Measurements from ENCODE around the gene GPRIN1. TPM values are rescaled to one million over a fixed set of nuclear protein-coding genes. Genes with fewer than 3 reads are reported as not detected.
A peak's percentile ranks its signal among the peaks of the same experiment; 100 is the strongest.

Gene GPRIN1
- total RNA-seq, 2 experiments from 2014 or later = 2.5 to 2.6 TPM

DNA sequence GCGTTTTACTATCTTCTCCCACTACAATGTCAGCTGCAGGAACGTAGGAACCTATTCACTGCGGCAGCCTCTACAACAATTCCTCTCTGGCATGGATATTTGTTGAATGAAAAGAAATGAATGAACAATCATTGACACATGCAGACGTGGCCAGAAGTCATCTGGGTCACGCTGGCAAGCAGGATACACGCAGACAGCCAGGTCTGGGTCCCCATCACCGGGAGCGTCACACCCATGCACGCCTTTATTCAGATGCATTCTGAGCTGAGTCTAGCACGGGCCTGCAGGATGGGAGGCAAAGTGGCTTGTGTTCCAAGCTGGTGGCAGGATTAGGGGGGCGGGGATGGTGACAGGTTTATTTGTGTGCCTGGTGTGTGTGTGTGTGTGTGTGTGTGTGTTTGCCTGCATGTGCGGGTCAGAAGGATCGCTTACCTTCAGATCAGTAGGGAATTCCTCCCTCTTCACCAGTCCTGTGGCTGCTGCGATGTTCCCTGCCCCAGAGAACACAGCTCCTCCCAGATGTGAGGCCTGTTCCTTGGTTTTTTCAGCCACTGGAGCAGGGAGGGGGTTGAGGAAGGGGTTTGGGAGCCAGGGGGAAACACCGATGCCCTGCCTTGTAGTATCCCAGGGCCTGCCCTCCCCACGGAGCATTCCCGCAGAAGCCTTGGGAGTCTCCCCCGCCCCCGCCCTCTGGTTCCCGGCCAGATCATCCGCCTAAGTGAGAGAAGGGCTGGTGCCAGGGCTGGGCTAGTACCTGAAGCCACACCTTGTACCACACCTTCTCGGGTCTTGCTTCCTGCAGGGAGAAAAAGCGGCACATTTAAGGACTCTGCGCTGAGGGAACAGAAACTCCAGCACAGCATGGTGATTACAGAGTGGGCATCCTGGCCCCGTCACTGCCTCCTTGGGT lies 16.3 kb upstream of the GPRIN1 start:
- H3K36me3 Mint-ChIP-seq (ENCODE audit: low read depth) = no peaks in the 10 kb centered on the region
- peaks cover 8% of the 10 kb centered on the region for H3K4me1 Mint-ChIP-seq
- peaks cover 64% of the 10 kb centered on the region for H3K27me3 Mint-ChIP-seq
- DNase-seq = no peak
- H3K9me3 Mint-ChIP-seq = no peaks in the 10 kb centered on the region
- no peak overlapping the region for H3K4me3 Mint-ChIP-seq
- CTCF ChIA-PET = interaction anchor here (0.8 kb wide), 1 partner anchor 10 kb away, joined by 3 read pairs; no protein-coding TSS in a partner anchor
- POLR2A ChIA-PET = no interaction called here
- H3K27ac Mint-ChIP-seq = no peak overlapping the region

DNA sequence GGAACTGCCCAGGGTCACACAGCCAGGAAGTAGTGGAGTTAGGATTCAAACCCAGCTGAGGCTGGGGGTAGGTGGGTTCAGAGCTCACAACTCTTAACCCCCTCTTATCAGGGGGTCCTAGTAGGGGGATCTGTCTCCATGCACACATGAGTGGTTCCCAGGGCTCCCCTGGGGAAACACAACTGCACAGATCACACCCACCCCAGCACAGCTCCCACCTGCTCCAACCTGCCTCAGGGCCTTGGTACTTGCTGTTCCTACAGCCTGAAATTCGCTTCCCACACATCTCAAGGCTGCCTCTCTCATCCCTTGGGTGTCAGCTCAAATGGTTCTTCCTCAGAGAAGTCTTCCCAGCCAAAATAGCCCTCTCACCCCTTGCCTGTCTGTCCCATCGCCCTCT lies 15.6 kb upstream of the GPRIN1 start:
- POLR2A ChIA-PET = no interaction called here
- Mint-ChIP-seq H3K36me3 (ENCODE audit: low read depth) (no peaks in the 10 kb centered on the region), H3K27me3 (peaks cover 62% of the 10 kb centered on the region)

DNA sequence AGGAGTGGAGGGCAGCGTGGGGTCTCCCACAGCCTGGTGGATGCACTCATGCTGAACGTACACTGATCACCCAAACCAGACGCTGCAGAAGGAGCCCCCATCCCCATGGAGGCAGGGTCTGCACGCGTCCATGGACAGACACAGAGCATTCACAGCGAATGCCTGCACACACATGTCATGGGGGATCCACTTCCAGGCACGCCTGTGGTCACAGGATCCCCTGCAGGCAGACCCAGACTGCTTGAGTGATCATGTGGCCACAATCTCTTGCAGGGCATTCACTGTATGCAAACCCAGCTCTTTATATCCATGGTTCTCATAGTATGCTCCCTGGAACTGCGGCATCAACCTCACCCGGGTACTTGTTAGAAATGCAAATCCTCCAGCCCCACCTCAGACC lies 15.0 kb upstream of the GPRIN1 start:
- CTCF ChIA-PET = no interaction called here
- POLR2A ChIA-PET = no interaction called here

More for the DNA sequence above, 15.6 kb upstream of the GPRIN1 start:
- CTCF ChIA-PET = no interaction called here
- Mint-ChIP-seq H3K4me1 (peaks cover 4% of the 10 kb centered on the region), H3K9me3 (no peaks in the 10 kb centered on the region), H3K4me3 (no peak overlapping the region), H3K27ac (no peak overlapping the region)
- no peak for DNase-seq

DNA sequence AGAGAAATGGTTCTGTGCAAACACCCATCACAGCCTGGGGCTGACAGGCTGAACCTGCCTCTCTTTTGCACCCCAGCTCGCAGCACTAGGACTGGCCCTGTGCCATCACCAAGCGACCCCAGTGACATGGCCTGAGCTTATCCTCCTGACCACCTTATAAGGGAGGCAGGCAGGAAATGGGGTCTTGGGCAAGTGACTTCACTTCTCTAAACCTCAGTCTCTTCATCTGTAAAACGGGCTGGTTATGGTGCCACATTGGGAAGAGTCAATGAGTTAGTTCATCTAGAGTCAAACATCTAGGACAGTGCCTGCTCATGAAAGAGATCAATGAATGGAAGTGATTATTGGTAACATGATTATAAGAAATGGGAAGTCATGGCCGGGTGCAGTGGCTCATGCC lies 14.2 kb upstream of the GPRIN1 start:
- ChIA-PET CTCF (interaction anchor here (1.0 kb wide), 1 partner anchor 12 kb away, joined by 3 read pairs; no protein-coding TSS in a partner anchor), POLR2A (no interaction called here)
- H3K27me3 Mint-ChIP-seq = peaks cover 66% of the 10 kb centered on the region
- H3K4me3 Mint-ChIP-seq = no peak overlapping the region
- no peaks in the 10 kb centered on the region for H3K36me3 Mint-ChIP-seq (ENCODE audit: low read depth)
- H3K4me1 Mint-ChIP-seq = peaks cover 9% of the 10 kb centered on the region
- H3K9me3 Mint-ChIP-seq = no peaks in the 10 kb centered on the region
- no peak for DNase-seq
- H3K27ac Mint-ChIP-seq = no peak overlapping the region

More for the DNA sequence above, 15.0 kb upstream of the GPRIN1 start:
- no peak for DNase-seq
- Mint-ChIP-seq H3K9me3 (no peaks in the 10 kb centered on the region), H3K27ac (no peak overlapping the region), H3K27me3 (peaks cover 67% of the 10 kb centered on the region), H3K4me1 (peaks cover 9% of the 10 kb centered on the region), H3K36me3 (ENCODE audit: low read depth) (no peaks in the 10 kb centered on the region), H3K4me3 (no peak overlapping the region)

DNA sequence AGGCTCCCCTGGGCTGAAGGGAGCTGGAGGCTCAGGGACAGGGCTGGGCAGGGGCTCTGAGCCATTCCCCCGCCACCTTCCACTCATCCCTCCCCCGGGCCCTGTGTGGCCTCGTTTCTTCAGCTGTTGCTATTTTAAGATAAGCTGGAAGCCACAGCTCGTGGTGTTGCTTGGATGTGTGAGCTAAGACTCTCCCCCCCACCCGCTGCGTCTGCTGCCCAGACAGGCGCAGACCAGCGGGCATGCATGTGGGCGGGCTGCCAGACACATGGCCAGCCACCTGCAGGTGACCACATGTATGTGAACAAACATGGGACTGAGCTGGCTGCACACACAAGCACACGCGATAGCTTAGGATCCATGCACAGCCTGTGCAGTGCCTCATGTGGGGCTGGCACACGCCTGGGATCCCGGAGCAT lies 11.7 kb upstream of the GPRIN1 start:
- H3K9me3 Mint-ChIP-seq = no peaks in the 10 kb centered on the region
- ChIA-PET POLR2A (interaction anchor here (0.5 kb wide), 1 partner anchor 34 kb away, joined by 3 read pairs; no protein-coding TSS in a partner anchor), CTCF (interaction anchor here (0.9 to 1.6 kb wide), 4 partner anchors 9 to 25 kb away, joined by 3 to 5 read pairs (median 4); partner anchors contain the start of genes EIF4E1B and SNCB)
- H3K4me3 Mint-ChIP-seq = no peak overlapping the region
- H3K27me3 Mint-ChIP-seq = peaks cover 65% of the 10 kb centered on the region
- no peaks in the 10 kb centered on the region for H3K36me3 Mint-ChIP-seq (ENCODE audit: low read depth)
- H3K27ac Mint-ChIP-seq = no peak overlapping the region
- peaks cover 9% of the 10 kb centered on the region for H3K4me1 Mint-ChIP-seq
- no peak for DNase-seq

DNA sequence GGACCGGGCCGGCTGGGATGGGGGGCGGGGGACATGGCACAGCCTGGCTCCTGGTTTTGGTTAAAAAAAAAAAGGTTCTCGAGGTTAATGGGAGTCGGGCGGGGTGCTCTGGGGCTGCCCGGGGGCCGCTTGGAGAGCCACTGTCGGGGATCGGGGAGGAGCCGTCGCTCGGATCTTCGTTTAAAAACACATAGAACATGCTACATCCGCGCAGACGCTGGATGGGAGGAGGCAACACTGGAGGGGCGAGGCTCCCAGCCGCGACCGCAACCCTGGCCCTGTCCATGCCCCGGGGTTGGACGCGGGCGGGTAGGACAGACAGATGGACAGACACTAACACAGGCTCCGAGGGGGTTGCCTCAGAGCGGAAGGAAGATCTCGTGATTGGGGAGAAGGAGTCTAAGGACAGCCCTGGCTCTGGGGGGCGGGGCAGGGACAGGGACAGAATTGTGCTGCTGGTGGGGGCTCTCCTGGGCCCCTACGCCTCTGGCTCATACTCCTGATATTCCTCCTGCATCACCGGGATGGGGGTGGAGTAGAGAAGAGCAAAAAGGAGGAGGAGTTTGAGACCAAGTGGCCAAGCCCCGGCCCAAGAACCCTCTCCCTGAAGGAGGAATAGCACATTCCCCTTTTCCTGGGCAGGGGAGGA lies 10.5 kb upstream of the GPRIN1 start:
- H3K27ac Mint-ChIP-seq = no peak overlapping the region
- H3K4me3 Mint-ChIP-seq = peak overlapping the region; percentile 19
- no peaks in the 10 kb centered on the region for H3K36me3 Mint-ChIP-seq (ENCODE audit: low read depth)
- peaks cover 67% of the 10 kb centered on the region for H3K27me3 Mint-ChIP-seq
- peaks cover 9% of the 10 kb centered on the region for H3K4me1 Mint-ChIP-seq
- ChIA-PET CTCF (interaction anchor here (1.0 to 1.6 kb wide), 3 partner anchors 10 to 24 kb away, joined by 3 to 5 read pairs (median 5); partner anchors contain the start of genes EIF4E1B and SNCB), POLR2A (no interaction called here)
- DNase-seq = no peak
- H3K9me3 Mint-ChIP-seq = no peaks in the 10 kb centered on the region

DNA sequence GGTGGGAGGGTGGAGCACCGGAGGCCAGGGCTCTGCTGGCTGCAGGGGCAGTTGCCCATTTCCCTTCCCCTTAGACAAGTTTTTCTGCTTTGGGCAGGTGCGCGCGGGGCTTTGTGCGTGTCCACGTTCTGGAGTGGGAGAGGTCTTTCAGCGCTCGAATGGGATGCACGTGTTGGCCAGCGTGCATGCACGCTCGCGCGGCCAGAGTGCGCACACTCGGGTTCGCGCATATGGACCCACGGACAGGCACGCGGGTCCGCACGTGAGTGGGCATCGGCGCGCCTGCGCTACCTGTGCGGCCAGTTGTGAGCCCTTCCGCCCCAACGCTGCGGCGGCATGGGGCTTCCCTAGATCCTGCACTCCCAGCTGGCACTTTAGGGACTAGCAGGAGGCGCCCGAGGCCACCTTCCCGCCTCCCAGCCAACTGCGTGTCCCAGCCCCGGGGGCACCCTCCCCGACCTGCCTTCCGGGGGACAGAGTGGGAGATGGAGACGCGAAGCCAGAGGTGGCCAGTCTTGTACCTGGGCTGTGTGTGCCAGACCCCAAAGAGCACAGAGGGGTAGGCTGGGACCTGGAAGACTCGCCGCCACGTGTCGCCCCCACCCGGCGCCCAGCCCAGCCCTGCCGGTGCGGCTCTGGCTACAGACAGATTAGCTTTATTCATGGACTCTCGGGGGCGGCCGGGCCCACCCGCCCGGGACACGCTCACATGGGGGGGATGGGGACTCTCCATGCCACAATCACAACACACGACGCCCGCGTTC lies 9.8 kb upstream of the GPRIN1 start:
- H3K4me3 Mint-ChIP-seq = peak overlapping the region; percentile 19
- H3K36me3 Mint-ChIP-seq (ENCODE audit: low read depth) = no peaks in the 10 kb centered on the region
- peaks cover 66% of the 10 kb centered on the region for H3K27me3 Mint-ChIP-seq
- peaks cover 9% of the 10 kb centered on the region for H3K4me1 Mint-ChIP-seq
- ChIA-PET POLR2A (no interaction called here), CTCF (interaction anchor here (1.0 to 1.6 kb wide), 2 partner anchors 16 to 65 kb away, joined by 3 read pairs; no protein-coding TSS in a partner anchor)
- H3K27ac Mint-ChIP-seq = no peak overlapping the region
- H3K9me3 Mint-ChIP-seq = no peaks in the 10 kb centered on the region
- DNase-seq = no peak

DNA sequence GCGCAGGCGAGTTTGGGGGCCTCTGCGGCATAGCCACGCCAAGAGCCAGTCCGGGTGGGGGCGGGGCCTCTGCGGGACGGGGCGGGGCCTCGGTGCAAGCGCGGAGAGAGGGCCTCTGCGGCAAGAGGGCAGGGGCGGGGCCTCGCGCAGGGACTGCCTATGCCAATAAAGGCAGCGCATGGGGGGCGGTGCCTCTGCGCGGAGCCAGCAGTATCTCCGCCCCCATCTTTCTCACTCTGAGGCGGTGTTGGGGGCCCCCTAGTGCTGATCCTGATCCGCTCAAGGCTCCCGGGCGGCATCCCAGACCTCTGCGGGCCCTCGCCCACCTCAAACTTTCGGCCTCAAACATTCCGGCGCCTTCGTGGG lies 9.2 kb upstream of the GPRIN1 start:
- H3K4me3 Mint-ChIP-seq = no peak overlapping the region
- no peaks in the 10 kb centered on the region for H3K9me3 Mint-ChIP-seq
- peak; percentile 76 for DNase-seq

DNA sequence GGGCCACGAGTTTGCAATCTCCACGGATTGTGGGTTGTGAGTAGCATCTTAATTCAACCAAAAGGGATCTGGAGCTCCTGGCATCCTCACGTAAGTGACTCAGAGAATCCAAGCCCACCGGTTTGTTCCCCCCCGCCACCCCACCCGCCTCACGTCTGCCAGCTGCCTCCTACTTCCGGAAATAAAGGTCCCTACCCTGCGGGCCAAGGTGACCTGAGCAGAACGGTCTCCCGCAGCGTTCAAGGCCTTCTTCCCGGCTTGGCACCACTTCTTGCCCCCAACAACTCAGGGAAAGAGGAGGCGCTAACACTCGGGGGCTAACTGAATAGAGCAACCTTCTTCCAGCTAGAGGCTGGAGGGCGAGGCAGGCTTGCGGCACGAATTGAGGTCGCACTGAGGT lies 8.8 kb upstream of the GPRIN1 start:
- DNase-seq = no peak
- Mint-ChIP-seq H3K27ac (no peak overlapping the region), H3K27me3 (peaks cover 66% of the 10 kb centered on the region), H3K4me1 (peaks cover 9% of the 10 kb centered on the region), H3K9me3 (no peaks in the 10 kb centered on the region), H3K4me3 (no peak overlapping the region), H3K36me3 (ENCODE audit: low read depth) (no peaks in the 10 kb centered on the region)
- CTCF ChIA-PET = interaction anchor here (1.0 kb wide), 1 partner anchor 64 kb away, joined by 3 read pairs; no protein-coding TSS in a partner anchor
- POLR2A ChIA-PET = no interaction called here

More for the DNA sequence above, 9.2 kb upstream of the GPRIN1 start:
- no peak overlapping the region for H3K27ac Mint-ChIP-seq
- no peaks in the 10 kb centered on the region for H3K36me3 Mint-ChIP-seq (ENCODE audit: low read depth)
- CTCF ChIA-PET = interaction anchor here (1.0 kb wide), 1 partner anchor 65 kb away, joined by 3 read pairs; no protein-coding TSS in a partner anchor
- H3K27me3 Mint-ChIP-seq = peaks cover 65% of the 10 kb centered on the region
- H3K4me1 Mint-ChIP-seq = peaks cover 9% of the 10 kb centered on the region
- POLR2A ChIA-PET = no interaction called here

DNA sequence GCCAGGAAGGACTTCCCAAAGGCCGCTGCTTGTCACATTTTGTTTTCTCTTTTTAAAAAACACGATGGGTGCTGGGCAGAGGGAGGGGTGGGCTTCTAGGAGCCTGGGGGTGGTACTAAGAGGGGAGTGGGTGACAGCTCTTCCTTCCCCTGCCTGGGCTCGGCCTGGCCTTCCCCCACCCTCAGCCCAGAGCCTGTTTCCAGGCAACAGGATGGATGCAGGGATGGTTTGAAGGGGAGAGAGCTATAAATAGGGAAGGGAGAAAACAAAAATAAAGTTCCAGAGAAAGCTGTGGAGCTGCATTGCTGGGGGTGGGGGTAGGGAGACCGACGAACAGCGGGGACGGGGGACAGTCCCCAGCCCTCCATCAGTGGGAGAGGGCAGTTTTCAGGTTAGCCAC lies 6.6 kb upstream of the GPRIN1 start:
- Mint-ChIP-seq H3K36me3 (ENCODE audit: low read depth) (no peaks in the 10 kb centered on the region), H3K4me3 (no peak overlapping the region), H3K27me3 (peaks cover 75% of the 10 kb centered on the region), H3K4me1 (peaks cover 11% of the 10 kb centered on the region), H3K27ac (no peak overlapping the region), H3K9me3 (no peaks in the 10 kb centered on the region)
- no peak for DNase-seq
- POLR2A ChIA-PET = no interaction called here
- CTCF ChIA-PET = interaction anchor here (0.7 to 0.8 kb wide), 3 partner anchors 10 to 43 kb away, joined by 3 read pairs; no protein-coding TSS in a partner anchor

DNA sequence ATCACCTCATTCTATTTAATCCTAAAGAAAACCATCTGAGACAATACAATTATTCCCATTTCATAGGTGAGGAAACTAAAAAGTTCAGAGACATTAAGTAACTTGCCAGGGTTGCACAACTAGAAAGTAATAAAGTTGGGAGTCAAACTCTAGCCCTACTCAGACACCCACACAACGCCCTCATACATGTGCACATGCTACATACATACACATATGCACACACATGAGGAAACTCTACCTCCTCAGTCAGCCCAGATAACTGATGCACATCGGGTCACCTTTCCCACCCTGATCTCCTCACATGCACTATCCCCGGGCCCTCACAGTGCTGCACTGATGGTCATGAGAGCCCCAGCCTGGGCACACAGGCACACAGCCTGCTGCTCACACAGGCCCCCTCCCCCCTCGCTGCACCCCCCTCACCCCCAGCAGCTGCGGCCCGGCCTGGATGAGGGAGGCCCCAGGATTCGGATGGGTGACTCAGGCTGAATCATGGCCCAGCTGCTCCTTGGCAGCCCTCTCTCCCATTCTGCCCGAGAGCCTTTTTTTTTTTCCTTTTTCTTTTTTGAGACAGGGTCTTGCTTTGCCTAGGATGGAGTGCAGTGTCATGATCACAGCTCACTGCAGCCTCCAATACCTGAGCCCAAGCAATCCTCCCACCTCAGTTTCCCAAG lies 5.0 kb upstream of the GPRIN1 start:
- Mint-ChIP-seq H3K27ac (no peak overlapping the region), H3K9me3 (no peaks in the 10 kb centered on the region), H3K36me3 (ENCODE audit: low read depth) (no peaks in the 10 kb centered on the region), H3K4me3 (no peak overlapping the region), H3K4me1 (peaks cover 9% of the 10 kb centered on the region), H3K27me3 (peaks cover 69% of the 10 kb centered on the region)
- CTCF ChIA-PET = interaction anchor here (0.6 kb wide), 1 partner anchor 8 kb away, joined by 5 read pairs; no protein-coding TSS in a partner anchor
- POLR2A ChIA-PET = no interaction called here
- DNase-seq = no peak

DNA sequence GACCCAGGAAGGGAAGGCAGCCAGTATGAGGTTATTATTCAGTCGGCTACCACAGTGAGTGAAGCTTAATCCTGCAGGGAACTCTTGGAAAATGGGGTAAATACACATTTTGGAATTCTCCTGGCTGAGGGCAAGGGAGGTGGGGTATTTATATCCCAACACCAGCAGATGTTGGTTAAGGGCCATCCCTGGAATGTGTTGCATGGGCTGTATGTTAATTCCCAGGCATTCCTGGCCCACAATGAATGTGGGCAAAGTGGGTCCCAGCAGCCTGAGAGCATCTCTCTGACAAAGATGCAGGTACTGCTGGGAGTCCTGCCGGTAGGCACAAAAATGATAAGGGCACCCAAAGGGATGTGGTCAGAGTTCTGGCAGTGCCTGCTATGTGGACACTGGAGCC lies 2.9 kb upstream of the GPRIN1 start:
- ChIA-PET POLR2A (no interaction called here), CTCF (interaction anchor here (1.0 to 1.1 kb wide), 2 partner anchors 13 to 17 kb away, joined by 3 read pairs; no protein-coding TSS in a partner anchor)
- peaks cover 19% of the 10 kb centered on the region for H3K4me1 Mint-ChIP-seq
- no peak overlapping the region for H3K27ac Mint-ChIP-seq
- no peak for DNase-seq
- no peaks in the 10 kb centered on the region for H3K9me3 Mint-ChIP-seq
- H3K4me3 Mint-ChIP-seq = no peak overlapping the region
- peaks cover 59% of the 10 kb centered on the region for H3K27me3 Mint-ChIP-seq
- no peaks in the 10 kb centered on the region for H3K36me3 Mint-ChIP-seq (ENCODE audit: low read depth)
